HFF-Myc (cell line): ENCODE measurements around the gene DNAH17.

ENCODE experiments used
- DNase-seq: peaks from one replicate; pipeline ENCODE4 v3.0.0-alpha.2; 2011; ENCODE audit warnings: low read depth; ENCODE audit errors: extremely low read depth
- H3K4me3 ChIP-seq: replicated peaks from 2 replicates; pipeline ENCODE4 v1.5.1; 2011; ENCODE audit warnings: low read depth, mild to moderate bottlenecking, control low read depth, low read length
- TF ChIP-seq, protein P1 (sequence below): IDR thresholded peaks from 2 replicates; pipeline ENCODE4 v1.5.1; 2012; ENCODE audit warnings: mild to moderate bottlenecking, low read depth, low read length, control low read depth; ENCODE audit errors: missing control alignments

DNAH17 gene

DNA sequence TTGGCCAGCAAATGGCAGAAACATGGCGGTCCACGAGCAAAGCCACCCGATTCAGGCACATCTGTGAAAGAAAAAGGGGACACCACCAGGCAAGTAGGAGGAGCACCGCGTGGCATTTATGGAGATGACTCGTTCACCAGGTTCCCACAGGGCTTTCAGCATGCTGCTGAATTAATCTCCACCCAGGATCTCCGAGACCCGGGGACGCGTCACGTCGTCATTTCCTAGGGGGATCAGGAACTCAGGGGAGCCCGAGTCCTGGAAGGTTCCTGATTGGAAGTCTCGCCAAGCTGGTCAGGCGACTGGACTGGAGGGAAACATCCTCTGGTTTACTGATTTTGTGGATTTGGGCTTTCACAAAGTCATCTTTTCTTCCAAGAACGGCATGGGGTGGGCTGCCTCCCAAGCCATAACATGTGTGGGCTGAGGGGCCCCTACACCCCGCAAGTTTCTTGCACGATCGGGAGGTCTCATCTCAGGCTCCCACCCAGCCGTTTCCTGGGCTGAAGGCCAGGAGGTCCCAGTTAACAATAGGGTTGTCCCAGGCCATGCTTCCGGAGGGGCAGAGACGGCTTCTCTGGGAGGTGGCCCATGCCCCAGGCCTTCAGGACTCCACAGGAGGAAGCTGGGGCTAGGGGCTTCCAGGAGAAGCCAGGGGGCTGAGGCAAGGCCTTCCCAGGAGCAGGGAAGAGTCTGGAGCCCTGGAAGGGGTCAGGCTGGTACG, 645 bp downstream of the DNAH17 start:
- TF ChIP-seq, protein P1, sequence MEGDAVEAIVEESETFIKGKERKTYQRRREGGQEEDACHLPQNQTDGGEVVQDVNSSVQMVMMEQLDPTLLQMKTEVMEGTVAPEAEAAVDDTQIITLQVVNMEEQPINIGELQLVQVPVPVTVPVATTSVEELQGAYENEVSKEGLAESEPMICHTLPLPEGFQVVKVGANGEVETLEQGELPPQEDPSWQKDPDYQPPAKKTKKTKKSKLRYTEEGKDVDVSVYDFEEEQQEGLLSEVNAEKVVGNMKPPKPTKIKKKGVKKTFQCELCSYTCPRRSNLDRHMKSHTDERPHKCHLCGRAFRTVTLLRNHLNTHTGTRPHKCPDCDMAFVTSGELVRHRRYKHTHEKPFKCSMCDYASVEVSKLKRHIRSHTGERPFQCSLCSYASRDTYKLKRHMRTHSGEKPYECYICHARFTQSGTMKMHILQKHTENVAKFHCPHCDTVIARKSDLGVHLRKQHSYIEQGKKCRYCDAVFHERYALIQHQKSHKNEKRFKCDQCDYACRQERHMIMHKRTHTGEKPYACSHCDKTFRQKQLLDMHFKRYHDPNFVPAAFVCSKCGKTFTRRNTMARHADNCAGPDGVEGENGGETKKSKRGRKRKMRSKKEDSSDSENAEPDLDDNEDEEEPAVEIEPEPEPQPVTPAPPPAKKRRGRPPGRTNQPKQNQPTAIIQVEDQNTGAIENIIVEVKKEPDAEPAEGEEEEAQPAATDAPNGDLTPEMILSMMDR: no peak

DNA sequence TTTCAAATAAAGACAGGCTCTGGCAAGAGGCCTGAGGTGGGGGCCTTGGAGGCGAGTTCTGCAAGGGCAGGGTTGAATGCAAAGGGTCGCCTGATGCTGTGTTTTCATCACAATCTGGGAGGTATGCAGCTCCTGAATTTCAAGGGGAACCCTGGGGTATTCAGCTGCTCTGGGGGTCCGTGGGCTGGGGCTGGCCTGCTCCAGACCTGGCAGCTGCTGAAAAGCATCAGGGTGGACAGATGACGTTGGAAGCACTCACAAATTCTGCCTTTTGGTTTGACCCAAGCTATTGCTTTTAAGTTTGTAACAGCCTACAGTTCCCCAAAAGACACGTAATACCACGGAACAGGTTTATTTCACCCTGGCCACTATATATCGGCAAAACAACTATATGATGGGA, 1.3 kb downstream of the DNAH17 start:
- H3K4me3 ChIP-seq: no peak overlapping the region
- no peak for DNase-seq
- TF ChIP-seq, protein P1: no peak

More for the DNA sequence above, 645 bp downstream of the DNAH17 start:
- no peak for DNase-seq
- no peak overlapping the region for H3K4me3 ChIP-seq

DNA sequence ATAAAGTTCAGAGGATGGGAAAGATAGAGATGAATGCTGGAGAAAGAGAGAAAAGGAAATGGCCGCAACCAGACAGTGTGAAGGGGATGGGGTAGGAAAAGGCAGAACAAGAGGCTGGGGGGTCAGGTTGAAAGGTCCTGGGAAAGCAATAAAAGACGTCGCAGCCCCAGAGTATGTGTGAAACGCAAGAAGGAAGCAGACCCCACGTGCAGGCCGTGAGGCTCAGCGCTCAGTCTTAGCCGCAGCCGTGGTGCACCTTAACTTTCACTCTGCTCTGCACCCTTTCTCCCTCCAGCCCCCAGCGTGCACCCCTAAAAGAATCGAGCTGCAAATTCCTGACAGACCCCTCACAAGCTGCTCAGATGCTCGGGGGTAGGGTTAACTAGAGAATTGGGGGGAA, 1.9 kb downstream of the DNAH17 start:
- H3K4me3 ChIP-seq: no peak overlapping the region
- TF ChIP-seq, protein P1: no peak
- no peak for DNase-seq

DNA sequence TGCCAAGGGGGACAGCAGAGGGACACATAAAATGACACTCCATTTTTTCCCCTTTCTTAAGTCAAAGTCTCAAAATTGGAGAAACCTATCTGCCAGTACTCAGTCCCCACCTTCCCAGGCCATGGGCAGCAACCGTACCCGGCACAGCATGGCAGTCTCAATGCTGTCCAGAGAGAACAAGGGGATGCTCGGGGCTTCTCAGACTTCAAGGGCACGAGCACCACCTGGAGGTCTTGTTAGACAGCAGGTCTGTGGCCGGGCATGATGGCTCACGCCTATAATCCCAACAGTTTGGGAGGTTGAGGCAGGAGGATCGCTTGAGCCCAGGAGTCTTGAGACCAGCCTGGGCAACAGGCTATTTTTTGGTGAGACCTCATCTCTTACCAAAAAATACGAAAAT, 3.2 kb downstream of the DNAH17 start:
- TF ChIP-seq, protein P1: no peak
- no peak overlapping the region for H3K4me3 ChIP-seq
- DNase-seq: no peak

DNA sequence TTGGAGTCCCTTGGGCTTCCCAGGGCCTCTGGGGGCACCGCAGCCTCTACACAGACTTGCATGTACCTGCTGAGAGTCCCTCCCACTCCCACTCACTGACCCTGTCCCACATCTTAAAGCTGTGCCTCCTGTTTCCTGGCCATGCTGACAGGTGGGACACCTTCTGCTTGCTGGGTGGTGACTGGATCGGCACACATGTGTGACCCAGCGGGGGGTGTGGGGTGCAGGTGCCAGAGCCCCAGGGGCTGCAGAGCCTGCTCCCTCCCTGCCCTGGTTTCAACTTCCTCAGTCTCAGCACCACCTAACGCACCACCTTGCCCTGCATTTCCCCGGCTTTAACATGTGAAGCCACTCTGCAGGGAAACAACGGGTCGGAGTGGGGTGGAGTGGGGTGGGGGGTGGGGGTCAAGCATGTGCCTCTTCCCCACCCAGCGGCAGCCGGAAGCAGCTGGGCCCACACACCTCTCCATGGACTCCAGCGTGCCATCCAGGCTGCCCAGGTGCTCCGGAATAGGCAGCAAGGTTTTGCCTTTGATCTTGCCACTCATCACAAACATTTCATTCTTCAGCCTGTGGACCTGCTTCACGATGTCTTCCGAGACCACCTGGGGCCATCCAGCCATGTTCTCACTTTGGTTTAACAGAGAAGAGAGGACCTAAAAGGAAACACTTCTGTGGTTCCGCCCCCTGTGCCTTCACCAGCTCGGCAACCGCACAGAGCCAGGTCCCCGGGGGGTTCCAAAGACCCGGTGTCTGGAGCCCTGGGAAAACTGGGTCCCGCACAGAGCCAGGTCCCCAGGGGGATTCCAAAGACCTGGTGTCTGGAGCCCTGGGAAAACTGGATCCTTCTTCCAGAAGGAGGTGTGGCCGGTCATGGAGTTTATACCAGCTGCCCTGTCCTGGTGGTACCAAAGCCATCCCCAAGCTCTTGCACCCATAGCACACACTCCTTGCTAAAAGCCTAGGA, 4.7 kb downstream of the DNAH17 start:
- H3K4me3 ChIP-seq: no peak overlapping the region
- TF ChIP-seq, protein P1: no peak
- DNase-seq: no peak

DNA sequence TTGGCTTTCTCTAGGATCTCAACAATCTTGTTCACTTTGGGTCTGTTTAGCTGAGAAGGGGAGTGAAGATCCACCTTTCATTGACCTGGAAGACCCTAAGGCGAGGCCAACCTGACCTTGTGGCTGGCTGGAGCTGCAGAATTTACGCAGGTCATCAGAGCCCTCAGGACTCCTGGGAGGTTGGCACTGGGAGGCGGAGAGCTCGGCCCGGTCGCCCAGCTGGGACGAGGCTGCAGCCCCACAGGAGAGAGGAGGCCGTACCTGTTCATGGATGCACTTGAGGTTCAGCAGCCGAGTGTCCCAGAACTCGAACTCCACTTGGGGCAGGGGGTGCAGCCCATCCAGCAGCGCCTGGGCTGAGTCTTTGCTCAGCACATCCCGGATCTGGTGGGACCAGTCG, 5.9 kb downstream of the DNAH17 start:
- no peak overlapping the region for H3K4me3 ChIP-seq

More for the DNA sequence above, 5.9 kb downstream of the DNAH17 start:
- DNase-seq: no peak
- TF ChIP-seq, protein P1: no peak
